ENCODE results near the gene ZNF689. TPM values are rescaled to one million over a fixed set of nuclear protein-coding genes. Genes with fewer than 3 reads are reported as not detected.

ZNF689 gene
- total RNA-seq, 1 experiment from 2014 or later, result 10.3 TPM

GRCh38 chr16:30565526-30565925, 44.7 kb downstream of the ZNF689 start:
- H3K9me2 ChIP-seq (ENCODE audit: insufficient read depth), result no peaks in the 10 kb centered on the region
- no peak overlapping the region for H3K27ac ChIP-seq (ENCODE audit: low read depth, low read length)
- no TSS peak for BruUV-seq (replicated peaks)
- DNase-seq (ENCODE audit: low read depth, low spot score) (no peak), ATAC-seq (no peak)
- no peaks in the 10 kb centered on the region for H3K36me3 ChIP-seq (ENCODE audit: control insufficient read depth in 1 of 2, insufficient read depth in 2 of 2, low read length in 2 of 2)
- H3K79me2 ChIP-seq (ENCODE audit: insufficient read depth, low read length), result no peaks in the 10 kb centered on the region
- peaks cover 0 to 7% of the 10 kb centered on the region in 2 experiments; a peak in 1 of 4 replicates for H3K4me1 ChIP-seq (ENCODE audit: control insufficient read depth in 1 of 2, insufficient read depth in 2 of 2, low read length in 2 of 2)
- CTCF ChIA-PET, result interaction anchor here (1.0 kb wide), 1 partner anchor 33 kb away, joined by 3 read pairs; no protein-coding TSS in a partner anchor
- no peak overlapping the region for H3K4me3 ChIP-seq (replicated peaks in 1 of 2; ENCODE audit: low read depth in 1 of 2, low read length in 2 of 2)
- no peaks in the 10 kb centered on the region for H3K9me3 ChIP-seq (ENCODE audit: control insufficient read depth in 1 of 2, insufficient read depth in 1 of 2, low read depth in 1 of 2, low read length in 2 of 2)
- H3K4me2 ChIP-seq (ENCODE audit: low read length), result no peak overlapping the region
- H3K9ac ChIP-seq (ENCODE audit: low read length), result no peak overlapping the region
- no peak overlapping the region for H2AFZ ChIP-seq (ENCODE audit: low read depth, low read length, poor library complexity, severe bottlenecking)
- POLR2A ChIA-PET, result no interaction called here
- RAD21 ChIA-PET (ENCODE audit: low non-redundant PET in 1 of 2, low total read pairs in 2 of 2, uncharacterized antibody in 2 of 2, unreplicated experiment in 2 of 2), result no interaction called here
- H4K20me1 ChIP-seq (ENCODE audit: insufficient read depth), result no peaks in the 10 kb centered on the region
- TF ChIP-seq MAX (IDR thresholded peaks at IDR 0.05) (no peak), EZH2phosphoT487 (IDR thresholded peaks at IDR 0.05; ENCODE audit: borderline replicate concordance) (no peak), EGR1 (IDR thresholded peaks at IDR 0.05; ENCODE audit: low read depth) (no peak), YY1 (IDR thresholded peaks at IDR 0.05; ENCODE audit: extremely low read depth, insufficient replicate concordance, low read depth, low read length) (no peak)
- no peaks in the 10 kb centered on the region for H3K27me3 ChIP-seq (ENCODE audit: insufficient read depth, low read length)
- intact Hi-C loops (cut with micrococcal nuclease), result no loop called here

- no TSS peak for BruUV-seq (replicated peaks)
- ChIA-PET RAD21 (ENCODE audit: low non-redundant PET in 1 of 2, low total read pairs in 2 of 2, uncharacterized antibody in 2 of 2, unreplicated experiment in 2 of 2) (no interaction called here), POLR2A (no interaction called here), CTCF (no interaction called here)
- H3K9me3 ChIP-seq (ENCODE audit: control insufficient read depth in 1 of 2, insufficient read depth in 1 of 2, low read depth in 1 of 2, low read length in 2 of 2), result no peaks in the 10 kb centered on the region
- no peak overlapping the region for H3K4me3 ChIP-seq (replicated peaks in 1 of 2; ENCODE audit: low read depth in 1 of 2, low read length in 2 of 2)
- intact Hi-C loops (cut with micrococcal nuclease), result no loop called here
- no peaks in the 10 kb centered on the region for H4K20me1 ChIP-seq (ENCODE audit: insufficient read depth)
- peaks cover 10 to 20% of the 10 kb centered on the region in 2 experiments for H3K4me1 ChIP-seq (ENCODE audit: control insufficient read depth in 1 of 2, insufficient read depth in 2 of 2, low read length in 2 of 2)
- H3K79me2 ChIP-seq (ENCODE audit: insufficient read depth, low read length), result peaks cover 7% of the 10 kb centered on the region; the same call in 1 of the 2 replicates
- H3K9me2 ChIP-seq (ENCODE audit: insufficient read depth), result no peaks in the 10 kb centered on the region
- H3K4me2 ChIP-seq (ENCODE audit: low read length), result no peak overlapping the region
- TF ChIP-seq EZH2phosphoT487 (IDR thresholded peaks at IDR 0.05; ENCODE audit: borderline replicate concordance), result no peak
- TF ChIP-seq ELF1 (IDR thresholded peaks at IDR 0.05; ENCODE audit: borderline replicate concordance, low read depth), result no peak
- TF ChIP-seq CBX3 (IDR thresholded peaks at IDR 0.05; ENCODE audit: low read depth), result no peak
- no peaks in the 10 kb centered on the region for H3K36me3 ChIP-seq (ENCODE audit: control insufficient read depth in 1 of 2, insufficient read depth in 2 of 2, low read length in 2 of 2)
- H3K27ac ChIP-seq (ENCODE audit: low read depth, low read length), result no peak overlapping the region
- ATAC-seq, result no peak
- no peak overlapping the region for H3K9ac ChIP-seq (ENCODE audit: low read length)
- no peak overlapping the region for H2AFZ ChIP-seq (ENCODE audit: low read depth, low read length, poor library complexity, severe bottlenecking)
- no peak for DNase-seq (ENCODE audit: low read depth, low spot score)
- H3K27me3 ChIP-seq (ENCODE audit: insufficient read depth, low read length), result no peaks in the 10 kb centered on the region
These were observed 48.2 kb downstream of the ZNF689 start for GRCh38 chr16:30562021-30562420.
